Endothelial cell (in vitro differentiated cells): ENCODE results near the gene NPAS2. TPM values are rescaled to one million over a fixed set of nuclear protein-coding genes. Genes with fewer than 3 reads are reported as not detected.

Source experiments
- DNase-seq: peaks from one replicate; pipeline ENCODE4 v3.0.0; 2021; ENCODE audit warnings: low spot score
- H3K27ac Mint-ChIP-seq: one replicate; pipeline ENCODE4 v1.8.0; 2021; ENCODE audit warnings: mixed read lengths, inconsistent platforms; ENCODE audit not compliant: unreplicated experiment
- H3K27me3 Mint-ChIP-seq: one replicate; pipeline ENCODE4 v1.8.0; 2021; ENCODE audit warnings: mild to moderate bottlenecking, moderate library complexity, mixed read lengths, inconsistent platforms; ENCODE audit not compliant: unreplicated experiment
- H3K36me3 Mint-ChIP-seq: one replicate; pipeline ENCODE4 v1.8.0; 2021; ENCODE audit warnings: mild to moderate bottlenecking, low read depth, mixed read lengths, inconsistent platforms; ENCODE audit not compliant: unreplicated experiment
- H3K4me1 Mint-ChIP-seq: one replicate; pipeline ENCODE4 v1.8.0; 2021; ENCODE audit warnings: mild to moderate bottlenecking, mixed read lengths, inconsistent platforms; ENCODE audit not compliant: unreplicated experiment
- H3K4me3 Mint-ChIP-seq: one replicate; pipeline ENCODE4 v1.8.0; 2021; ENCODE audit warnings: mild to moderate bottlenecking, mixed read lengths, inconsistent platforms; ENCODE audit not compliant: unreplicated experiment
- H3K9me3 Mint-ChIP-seq: one replicate; pipeline ENCODE4 v1.8.0; 2021; ENCODE audit warnings: mixed read lengths, inconsistent platforms; ENCODE audit not compliant: unreplicated experiment
- total RNA-seq: library from RNA; stranded (reverse); fragmentation: NEBNext Ultra II Directional; extraction: Animal tissue kit (Norgen Biotek cat#: 25700); gene quantifications from one replicate; pipeline ENCODE4 v1.2.1, GENCODE V29; 2021; ENCODE audit not compliant: unreplicated experiment
- TF ChIP-seq, protein P1 (sequence below): fragments of 200-600 bp; sonication (generic); IDR thresholded peaks from one replicate; pipeline ENCODE4 v1.5.0; 2021; ENCODE audit warnings: antibody characterized with exemption; ENCODE audit not compliant: unreplicated experiment

Gene NPAS2
- total RNA-seq, 1 donor from 2014 or later = 70.1 TPM

DNA sequence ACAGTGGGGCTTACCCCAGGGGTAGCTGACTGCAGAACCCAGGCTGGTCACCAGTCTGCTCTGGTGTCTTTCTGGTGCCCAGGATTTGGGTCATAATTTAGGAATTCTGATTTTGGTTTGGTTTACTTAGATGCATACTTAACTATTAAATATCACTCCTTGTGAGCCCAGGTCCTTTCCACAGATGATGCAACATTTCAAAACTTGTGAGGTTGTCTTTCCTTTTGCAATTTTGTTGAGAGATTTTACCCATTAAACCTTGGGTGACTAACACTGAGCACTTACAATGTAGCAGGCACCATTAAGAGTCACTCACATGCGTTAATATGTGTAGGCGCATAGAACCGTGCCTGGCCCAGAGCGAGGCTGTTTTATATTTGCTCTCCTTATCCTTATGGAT, 120.3 kb downstream of the NPAS2 start:
- DNase-seq = no peak
- peaks cover 70% of the 10 kb centered on the region for H3K36me3 Mint-ChIP-seq
- H3K27ac Mint-ChIP-seq = no peak overlapping the region
- TF ChIP-seq, protein P1, sequence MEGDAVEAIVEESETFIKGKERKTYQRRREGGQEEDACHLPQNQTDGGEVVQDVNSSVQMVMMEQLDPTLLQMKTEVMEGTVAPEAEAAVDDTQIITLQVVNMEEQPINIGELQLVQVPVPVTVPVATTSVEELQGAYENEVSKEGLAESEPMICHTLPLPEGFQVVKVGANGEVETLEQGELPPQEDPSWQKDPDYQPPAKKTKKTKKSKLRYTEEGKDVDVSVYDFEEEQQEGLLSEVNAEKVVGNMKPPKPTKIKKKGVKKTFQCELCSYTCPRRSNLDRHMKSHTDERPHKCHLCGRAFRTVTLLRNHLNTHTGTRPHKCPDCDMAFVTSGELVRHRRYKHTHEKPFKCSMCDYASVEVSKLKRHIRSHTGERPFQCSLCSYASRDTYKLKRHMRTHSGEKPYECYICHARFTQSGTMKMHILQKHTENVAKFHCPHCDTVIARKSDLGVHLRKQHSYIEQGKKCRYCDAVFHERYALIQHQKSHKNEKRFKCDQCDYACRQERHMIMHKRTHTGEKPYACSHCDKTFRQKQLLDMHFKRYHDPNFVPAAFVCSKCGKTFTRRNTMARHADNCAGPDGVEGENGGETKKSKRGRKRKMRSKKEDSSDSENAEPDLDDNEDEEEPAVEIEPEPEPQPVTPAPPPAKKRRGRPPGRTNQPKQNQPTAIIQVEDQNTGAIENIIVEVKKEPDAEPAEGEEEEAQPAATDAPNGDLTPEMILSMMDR = no peak
- no peak overlapping the region for H3K4me3 Mint-ChIP-seq
- H3K9me3 Mint-ChIP-seq = no peaks in the 10 kb centered on the region
- H3K4me1 Mint-ChIP-seq = peaks cover 13% of the 10 kb centered on the region
- peaks cover 7% of the 10 kb centered on the region for H3K27me3 Mint-ChIP-seq

- Mint-ChIP-seq H3K36me3 (peaks cover 67% of the 10 kb centered on the region), H3K9me3 (no peaks in the 10 kb centered on the region), H3K4me3 (no peak overlapping the region), H3K27ac (no peak overlapping the region), H3K27me3 (peaks cover 7% of the 10 kb centered on the region), H3K4me1 (peaks cover 13% of the 10 kb centered on the region)
- DNase-seq = no peak
- TF ChIP-seq, protein P1 = no peak
Measured at GRCh38 chr2:100940766-100941645, 121.1 kb downstream of the NPAS2 start.

DNA sequence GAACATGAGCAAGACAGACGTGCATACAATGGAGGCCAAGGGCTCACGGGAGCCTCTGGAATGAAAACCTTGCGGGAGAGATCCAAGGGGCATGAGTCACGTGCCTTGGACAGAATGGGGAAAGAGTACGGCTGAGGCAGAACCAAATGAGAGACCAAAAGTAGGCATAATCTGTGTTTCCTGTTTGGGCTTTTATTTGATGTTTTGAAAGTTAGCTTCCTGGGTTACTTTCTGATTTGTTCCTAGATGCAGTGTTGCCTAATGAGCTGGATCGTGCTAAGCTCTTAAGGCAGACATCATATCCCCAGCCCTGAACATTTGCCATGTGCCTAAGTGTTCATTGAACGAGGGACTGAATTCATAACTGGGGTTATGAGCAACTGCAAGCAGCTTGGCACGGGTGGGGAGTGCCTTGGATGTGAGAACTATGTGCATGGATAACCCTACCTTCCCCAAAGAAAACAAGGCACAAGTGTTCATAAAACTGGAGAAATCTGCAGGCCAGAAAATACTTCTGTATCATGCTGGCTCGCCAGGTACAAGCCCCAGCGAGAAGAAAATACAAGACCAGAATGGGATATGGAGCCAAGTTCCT, 121.8 kb downstream of the NPAS2 start:
- Mint-ChIP-seq H3K36me3 (peaks cover 72% of the 10 kb centered on the region), H3K27me3 (peaks cover 7% of the 10 kb centered on the region), H3K27ac (no peak overlapping the region), H3K4me1 (peaks cover 13% of the 10 kb centered on the region), H3K4me3 (no peak overlapping the region), H3K9me3 (no peaks in the 10 kb centered on the region)
- TF ChIP-seq, protein P1 = no peak
- DNase-seq = no peak

DNA sequence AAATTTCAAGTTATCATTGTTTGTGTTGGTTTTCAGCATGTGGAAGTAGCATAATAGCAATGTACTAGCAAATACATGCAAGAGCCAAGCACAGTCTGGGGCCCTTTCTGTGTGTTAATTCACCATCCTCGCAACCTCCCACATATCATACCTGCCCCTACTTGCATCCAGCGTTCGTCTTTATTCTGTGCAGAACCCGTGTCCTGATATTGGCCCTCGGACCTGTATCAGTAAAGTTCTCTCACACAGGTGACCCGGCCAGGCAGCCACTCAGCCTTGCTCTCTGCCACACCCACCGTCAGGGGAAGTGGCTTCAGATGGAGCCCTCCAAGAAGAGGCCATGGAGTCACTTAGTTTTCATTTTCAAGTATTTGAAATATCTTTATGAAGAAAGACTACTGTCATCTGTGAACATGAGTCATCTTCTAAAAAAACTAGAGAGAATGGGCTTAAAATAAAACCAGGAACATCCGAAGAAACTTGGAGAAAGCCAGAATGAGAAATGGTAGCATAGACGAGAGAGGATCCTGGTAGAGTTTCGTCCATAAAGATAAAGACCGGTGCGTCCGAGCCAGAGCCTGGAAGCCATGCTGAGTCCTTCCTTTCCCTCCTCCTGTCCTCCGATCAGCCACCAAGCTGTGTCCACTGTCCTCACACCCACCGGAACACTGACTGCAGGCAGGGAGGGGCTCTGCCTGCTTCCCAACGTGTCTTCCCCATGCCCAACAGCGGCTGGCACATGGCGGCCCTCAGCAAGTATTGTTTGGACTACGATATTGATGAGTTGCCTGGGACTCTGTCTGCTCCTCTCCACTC, 124.9 kb downstream of the NPAS2 start:
- Mint-ChIP-seq H3K36me3 (peaks cover 62% of the 10 kb centered on the region), H3K27ac (no peak overlapping the region), H3K4me3 (no peak overlapping the region), H3K9me3 (no peaks in the 10 kb centered on the region), H3K4me1 (peaks cover 11% of the 10 kb centered on the region), H3K27me3 (peaks cover 4% of the 10 kb centered on the region)
- TF ChIP-seq, protein P1 = no peak
- no peak for DNase-seq
